Jurkat, Clone E6-1 (cell line): ENCODE measurements around the gene CYYR1.

Source experiments
- DNase-seq: peaks from one replicate; pipeline ENCODE4 v3.0.0-alpha.2; 2011; ENCODE audit warnings: low read depth, low spot score
- H3K4me3 ChIP-seq: 2 replicates; pipeline ENCODE4 v1.5.1; 2011; ENCODE audit warnings: mild to moderate bottlenecking, low read length, control low read depth, moderate library complexity

Gene CYYR1

DNA sequence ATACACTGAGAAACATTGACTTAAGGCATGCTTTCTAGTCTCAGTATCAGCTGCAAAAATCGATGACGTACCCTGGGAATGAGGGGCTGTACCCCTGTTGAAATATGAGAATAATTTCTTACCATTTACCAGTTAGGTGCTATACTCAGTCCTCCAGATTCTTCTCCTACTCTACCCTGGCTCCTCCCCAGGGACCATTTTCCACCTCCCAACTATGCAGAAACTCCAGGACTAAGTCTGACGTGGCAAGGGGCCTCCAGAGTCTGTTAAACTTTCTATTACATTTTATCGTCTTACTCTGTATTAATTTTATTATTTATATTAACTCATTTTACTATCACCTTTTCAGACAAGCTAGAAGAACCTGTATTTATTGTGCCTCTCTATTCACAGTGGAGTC is 124.3 kb downstream of the CYYR1 start:
- no peak overlapping the region for H3K4me3 ChIP-seq
- DNase-seq = no peak

DNA sequence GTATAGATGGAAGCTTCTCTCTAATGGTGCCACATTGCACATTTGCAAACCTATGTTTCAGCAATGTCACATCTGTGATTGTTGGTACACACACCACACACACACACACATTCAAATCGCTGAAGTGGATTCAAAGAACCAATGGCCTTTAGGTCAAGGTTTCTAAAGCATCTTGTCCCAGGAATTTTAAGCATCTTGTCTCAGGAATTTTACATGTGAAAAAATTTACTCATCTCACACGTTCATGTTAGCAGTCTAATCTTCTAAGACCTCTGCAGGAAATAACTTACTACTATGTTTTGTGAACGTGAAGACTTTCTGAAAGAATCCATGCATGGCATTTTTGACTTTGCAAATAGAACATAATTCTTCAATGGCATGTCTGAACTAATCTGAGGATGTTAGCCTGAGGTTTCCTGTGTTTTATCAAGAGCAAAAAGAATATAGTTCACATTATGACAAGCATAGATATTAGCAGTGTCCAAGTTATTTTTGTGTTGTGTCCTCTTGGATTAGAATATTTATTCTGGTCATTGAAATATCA is 125.1 kb downstream of the CYYR1 start:
- no peak overlapping the region for H3K4me3 ChIP-seq
- no peak for DNase-seq

DNA sequence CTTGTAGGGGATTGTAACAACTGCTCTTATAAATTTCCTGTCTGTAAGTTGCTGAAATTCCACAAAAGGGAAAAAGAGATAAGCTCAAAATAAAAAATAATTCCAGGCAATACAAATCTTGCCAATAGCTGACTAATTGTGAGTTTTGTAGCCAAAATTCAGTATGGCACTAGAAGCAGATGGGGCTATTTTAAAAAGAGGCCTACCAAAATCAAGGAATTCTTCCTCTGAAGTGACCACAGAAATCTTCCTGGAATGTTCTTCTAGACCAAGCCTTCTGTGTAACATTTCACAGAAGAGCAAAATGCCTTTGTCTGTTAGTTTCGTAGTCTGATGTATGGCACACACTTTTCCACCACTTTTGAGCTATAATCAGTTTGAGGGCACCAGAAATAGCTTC is 127.6 kb downstream of the CYYR1 start:
- no peak for DNase-seq
- H3K4me3 ChIP-seq = no peak overlapping the region

DNA sequence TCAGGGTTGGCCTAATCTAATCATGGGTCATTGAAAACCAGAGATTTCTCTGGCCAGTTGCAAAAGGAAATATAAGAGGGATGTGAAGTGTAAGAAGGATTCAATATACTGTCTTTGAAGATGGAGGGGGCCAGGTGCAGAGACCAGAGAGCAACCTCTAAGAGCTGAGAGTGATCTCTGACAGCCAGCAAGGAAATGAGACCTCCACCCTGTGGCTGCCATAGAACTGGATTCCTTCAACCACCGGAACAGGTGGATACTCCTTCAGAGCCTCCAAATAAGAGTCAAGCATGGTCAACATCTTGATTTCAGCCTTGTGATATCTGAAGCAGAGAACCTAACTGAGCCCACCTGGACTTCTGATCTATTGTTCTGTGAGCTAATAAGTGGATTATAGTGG is 128.4 kb downstream of the CYYR1 start:
- H3K4me3 ChIP-seq = no peak overlapping the region
- DNase-seq = no peak

DNA sequence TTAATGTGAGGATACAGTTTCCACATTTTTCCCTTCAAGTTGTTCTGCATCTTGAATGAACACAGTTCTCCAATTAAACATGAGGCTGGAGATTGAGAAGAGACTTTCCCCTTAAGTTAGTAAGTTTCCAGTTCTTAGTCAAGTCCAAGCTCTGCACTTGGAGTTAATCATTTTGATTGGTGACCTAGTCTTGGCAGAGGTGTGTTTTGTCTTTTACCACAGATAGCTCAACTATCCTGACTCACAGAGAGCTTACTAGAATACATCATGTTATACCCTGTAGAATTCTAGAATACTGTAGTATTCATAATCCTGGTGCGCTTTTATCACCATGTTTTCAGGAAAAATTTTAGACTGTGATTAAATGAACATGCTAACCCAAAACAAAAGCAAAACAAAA is 129.2 kb downstream of the CYYR1 start:
- no peak for DNase-seq
- no peak overlapping the region for H3K4me3 ChIP-seq

DNA sequence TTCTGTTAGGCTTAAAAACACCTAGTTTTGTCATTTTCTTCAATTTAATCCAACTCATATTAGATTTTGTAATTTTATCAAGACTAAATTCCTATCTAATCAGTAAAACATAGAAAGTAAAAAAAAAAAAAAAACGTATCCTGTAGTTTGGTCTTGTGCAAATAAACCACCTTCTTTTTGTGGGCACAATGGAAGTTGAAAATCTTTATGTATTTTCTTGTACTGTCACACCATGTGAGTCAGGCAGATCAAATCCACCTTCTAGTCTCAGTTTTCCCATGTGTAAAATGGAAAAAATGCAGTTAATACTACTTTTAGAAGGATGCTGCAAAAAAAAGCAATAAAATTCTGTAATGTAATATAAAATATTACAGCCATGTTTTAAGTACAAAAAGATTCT is 129.8 kb downstream of the CYYR1 start:
- no peak overlapping the region for H3K4me3 ChIP-seq
- DNase-seq = no peak

DNA sequence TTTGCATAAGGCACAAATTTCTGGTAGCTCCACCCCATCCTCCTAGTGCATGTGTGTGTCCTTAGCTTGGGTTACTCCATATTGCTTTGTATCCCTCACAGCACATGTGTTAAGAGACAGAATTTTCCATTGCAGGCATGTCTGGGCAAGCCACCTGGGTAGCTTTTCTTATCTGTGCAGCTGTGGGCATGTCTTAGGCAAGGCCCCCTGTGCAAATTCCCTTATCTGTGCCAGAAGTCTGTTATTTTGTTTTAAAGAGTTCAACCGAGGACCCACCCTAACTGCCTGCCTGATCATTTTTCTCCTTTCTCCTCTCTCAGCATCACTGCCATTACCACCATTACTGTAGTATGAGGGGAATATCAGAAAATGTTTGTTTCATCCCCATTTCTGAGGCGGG is 131.9 kb downstream of the CYYR1 start:
- no peak for DNase-seq
- no peak overlapping the region for H3K4me3 ChIP-seq

DNA sequence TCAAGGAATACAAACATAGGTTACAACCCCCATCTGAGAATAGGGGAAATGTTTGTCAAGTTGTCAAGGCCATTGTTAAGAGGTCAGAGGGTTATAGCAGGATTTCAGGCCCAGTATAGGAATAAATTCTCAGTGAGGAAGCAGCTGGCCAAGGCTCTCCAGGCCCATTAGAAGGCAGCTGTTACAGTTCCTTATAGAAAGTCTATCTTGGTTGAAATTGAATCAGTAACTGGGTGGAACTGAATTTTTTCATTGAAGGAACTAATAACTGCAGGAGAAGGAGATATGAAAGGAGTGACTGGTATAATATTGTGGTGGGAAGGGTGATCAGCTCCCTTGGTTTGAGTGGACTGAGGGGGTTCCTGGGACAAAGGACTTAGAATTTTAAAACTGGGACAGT is 134.1 kb downstream of the CYYR1 start:
- no peak for DNase-seq
- H3K4me3 ChIP-seq = no peak overlapping the region

DNA sequence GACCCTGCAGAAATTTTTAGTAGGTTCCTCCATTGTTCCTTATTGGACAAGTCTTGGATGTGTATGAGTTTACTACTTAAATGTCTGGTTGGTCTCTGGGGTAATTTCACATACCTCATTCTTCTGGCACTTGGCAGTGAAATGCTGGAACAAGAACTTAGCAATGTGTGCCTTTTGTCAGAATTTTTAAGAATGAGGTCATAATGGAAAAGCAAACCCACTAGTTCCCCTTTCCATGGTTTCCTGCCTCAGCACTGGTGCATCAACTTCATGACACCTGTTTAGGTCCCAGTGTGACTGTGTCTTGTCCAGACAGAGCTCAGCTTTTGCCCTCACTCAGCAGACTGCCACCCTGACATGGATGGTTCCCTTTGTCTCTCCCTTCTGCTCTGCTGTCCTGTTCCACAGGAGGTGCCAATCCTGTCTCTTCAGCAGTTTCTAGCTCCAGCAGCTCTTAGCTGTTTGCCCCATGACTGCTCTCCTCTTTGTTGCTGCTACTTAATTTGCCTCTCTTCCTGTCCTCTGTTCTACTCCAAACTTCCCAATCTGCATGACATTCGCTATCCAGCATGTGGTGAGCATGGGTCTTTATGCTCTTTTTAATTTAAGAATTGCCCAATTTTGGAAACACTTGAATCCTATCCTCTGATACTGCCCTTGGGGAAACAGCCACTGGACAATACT is 135.6 kb downstream of the CYYR1 start:
- DNase-seq = no peak
- H3K4me3 ChIP-seq = no peak overlapping the region

DNA sequence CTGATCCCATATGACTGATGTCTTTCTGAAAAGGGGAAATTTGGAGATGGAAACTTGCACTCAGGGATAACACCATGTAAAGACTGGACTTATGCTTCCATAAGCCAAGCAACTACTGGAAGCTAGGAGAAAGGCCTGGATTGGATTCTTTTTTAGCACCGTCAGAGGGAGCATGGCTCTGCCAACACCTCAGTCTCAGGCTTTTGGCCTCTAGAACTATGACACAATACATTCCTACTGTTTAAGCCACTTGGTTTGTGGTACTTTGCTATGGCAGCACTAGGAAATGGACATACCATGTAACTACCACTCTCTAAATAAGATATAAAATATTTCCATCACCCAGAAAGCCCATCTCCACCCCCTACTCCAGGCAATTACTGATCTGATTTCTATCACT is 139.7 kb downstream of the CYYR1 start:
- DNase-seq = no peak

DNA sequence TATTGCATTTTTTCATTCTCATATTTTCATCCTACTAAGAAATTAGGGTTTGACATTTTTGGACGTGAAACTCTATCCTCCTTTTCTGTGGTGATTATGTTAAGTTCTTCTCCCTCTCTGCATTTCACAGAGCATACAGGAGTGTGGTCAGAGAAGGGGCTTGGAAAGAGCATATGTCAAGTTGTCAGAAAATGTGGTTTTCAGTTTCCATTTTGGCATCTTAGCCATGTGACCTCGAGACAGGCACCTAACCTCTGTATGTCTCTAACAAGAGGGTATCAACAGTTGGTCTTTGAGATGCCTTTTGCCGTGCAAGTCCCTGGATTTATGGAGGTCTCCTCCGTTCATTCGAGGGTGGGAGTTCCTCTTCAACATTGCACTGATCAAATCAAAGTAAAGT is 140.7 kb downstream of the CYYR1 start:
- no peak overlapping the region for H3K4me3 ChIP-seq
- no peak for DNase-seq

More for the DNA sequence above, 139.7 kb downstream of the CYYR1 start:
- no peak overlapping the region for H3K4me3 ChIP-seq

DNA sequence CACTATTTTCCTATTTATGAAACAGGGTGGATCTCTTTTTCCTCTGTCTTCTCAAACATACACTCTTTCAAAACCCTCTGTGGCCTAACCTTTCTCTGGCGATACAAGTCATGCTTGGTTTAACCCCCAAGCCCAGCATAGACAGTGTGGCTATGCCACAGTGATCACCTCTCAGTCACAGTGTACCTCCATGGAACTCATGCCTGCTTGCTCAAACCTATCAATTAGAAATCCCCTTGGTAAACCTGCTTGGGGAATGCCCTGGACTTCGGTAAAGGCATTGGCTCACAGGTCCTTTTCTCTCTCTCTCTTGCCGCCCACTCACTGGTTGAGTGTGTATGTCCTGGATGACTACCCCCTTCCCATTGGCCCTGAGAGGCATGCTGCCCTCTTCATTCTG is 147.5 kb downstream of the CYYR1 start:
- DNase-seq = no peak

DNA sequence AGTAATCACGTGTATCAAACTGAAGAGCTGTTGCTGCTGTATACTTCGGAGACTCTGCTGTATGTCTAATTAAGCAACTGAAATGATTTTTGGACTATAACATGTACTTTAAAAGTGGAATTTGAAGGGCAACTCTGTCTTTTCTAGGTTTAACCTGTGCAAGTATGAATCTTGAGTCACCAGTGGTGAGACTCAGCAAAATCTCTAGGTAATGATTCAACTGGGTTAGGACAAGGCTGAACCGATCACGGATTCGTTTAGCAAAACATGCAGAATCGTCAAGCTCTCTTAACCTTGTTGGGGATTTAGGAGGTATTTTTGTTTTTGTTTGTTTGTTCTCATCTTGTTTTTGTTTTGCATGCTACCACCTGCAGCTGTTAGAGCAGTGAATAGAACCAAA is 149.6 kb downstream of the CYYR1 start:
- no peak overlapping the region for H3K4me3 ChIP-seq
- DNase-seq = no peak

More for the DNA sequence above, 147.5 kb downstream of the CYYR1 start:
- H3K4me3 ChIP-seq = no peak overlapping the region

DNA sequence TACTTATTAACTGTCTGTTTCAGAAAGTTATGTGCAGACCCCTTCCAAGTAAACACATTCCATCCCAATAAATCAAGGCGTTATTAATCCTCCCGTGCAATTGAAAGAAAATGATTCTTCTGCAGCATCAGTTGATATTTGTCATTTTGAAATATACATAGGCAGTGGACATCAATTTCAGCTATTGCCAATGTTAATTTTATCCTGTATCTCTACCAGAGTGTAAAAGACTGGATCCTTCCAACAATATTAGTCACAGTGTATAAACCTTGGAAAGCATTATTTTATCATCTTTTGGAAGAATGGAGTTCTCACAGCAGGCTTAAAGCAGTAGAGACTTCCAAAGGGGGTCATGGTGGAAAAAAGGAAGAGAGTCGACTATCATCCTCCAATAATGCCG is 150.4 kb downstream of the CYYR1 start:
- no peak for DNase-seq
- no peak overlapping the region for H3K4me3 ChIP-seq

DNA sequence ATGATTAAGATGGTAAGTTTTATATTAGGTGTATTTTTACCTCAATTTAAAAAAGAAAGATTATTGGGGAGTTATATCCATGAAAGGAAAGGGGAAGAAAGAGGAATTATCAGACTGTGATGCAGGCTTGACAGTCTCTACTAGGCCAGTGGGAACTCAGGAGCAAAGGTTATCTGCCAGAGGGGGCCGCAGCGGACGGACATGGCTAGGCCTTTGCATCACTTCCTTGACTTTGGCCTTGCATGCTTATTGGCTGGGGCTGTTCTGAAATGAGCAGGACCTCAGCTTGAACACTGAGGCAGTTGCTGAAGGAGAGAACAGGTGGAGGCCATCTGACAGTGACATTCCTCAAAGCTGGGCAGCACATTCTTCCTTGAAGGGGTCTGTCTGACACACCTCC is 150.9 kb downstream of the CYYR1 start:
- no peak overlapping the region for H3K4me3 ChIP-seq
- DNase-seq = no peak

DNA sequence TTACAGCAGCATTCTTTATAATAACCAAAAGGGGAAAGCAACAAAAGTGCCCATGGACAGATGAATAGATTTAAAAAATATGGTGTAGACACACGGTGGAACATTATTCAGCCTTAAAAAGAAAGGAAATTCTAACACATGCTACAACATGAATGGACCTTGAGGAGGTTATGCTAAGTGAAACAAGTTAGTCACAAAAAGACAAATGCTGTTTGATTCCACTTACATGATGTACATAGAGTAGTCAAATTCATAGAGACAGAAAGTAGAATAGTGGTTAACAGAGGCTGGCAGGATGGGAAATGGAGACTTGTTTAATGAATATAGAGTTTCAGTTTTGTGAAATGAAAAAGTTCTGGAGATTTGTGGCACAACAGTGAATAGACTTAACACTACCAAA is 151.4 kb downstream of the CYYR1 start:
- H3K4me3 ChIP-seq = no peak overlapping the region
- DNase-seq = no peak
